HG03469 (cell line): Measurements from ENCODE around the gene ATP2C1.
"Not testable (repeated sequence)": the region's sequence is repeated elsewhere in the genome, so short reads cannot be mapped to it uniquely, and the experiment has no call there.

Source experiments
- ATAC-seq: cut with Tn5 transposase; IDR thresholded peaks from one replicate; pipeline ENCODE4 v1.9.1; 2021; ENCODE audit warnings: mild to moderate bottlenecking, moderate library complexity, moderate number of reproducible peaks; ENCODE audit not compliant: unreplicated experiment

Gene ATP2C1

GRCh38 chr3:131031660-131032059 is 137.8 kb downstream of the ATP2C1 start:
- ATAC-seq = no peak

- ATAC-seq = no peak
These were observed 139.7 kb downstream of the ATP2C1 start for GRCh38 chr3:131033480-131034080.

- no peak for ATAC-seq
These were observed 142.4 kb downstream of the ATP2C1 start for GRCh38 chr3:131036200-131036816.

- no peak for ATAC-seq
These were observed 143.1 kb downstream of the ATP2C1 start for GRCh38 chr3:131036986-131037385.

GRCh38 chr3:131038326-131038725 is 144.4 kb downstream of the ATP2C1 start:
- ATAC-seq = no peak

- not testable (repeated sequence) for ATAC-seq
These were observed 148.5 kb downstream of the ATP2C1 start for GRCh38 chr3:131042271-131042985.

- no peak for ATAC-seq
These were observed 153.7 kb downstream of the ATP2C1 start for GRCh38 chr3:131047582-131047981.

GRCh38 chr3:131048030-131048429 is 154.1 kb downstream of the ATP2C1 start:
- no peak for ATAC-seq

GRCh38 chr3:131050001-131050400 is 156.1 kb downstream of the ATP2C1 start:
- no peak for ATAC-seq

- ATAC-seq = no peak
These were observed 159.4 kb downstream of the ATP2C1 start for GRCh38 chr3:131053043-131053859.
